ENCODE measurements around the gene BICRA.
"Not testable (repeated sequence)": the region's sequence is repeated elsewhere in the genome, so short reads cannot be mapped to it uniquely, and the experiment has no call there.

The BICRA gene

GRCh38 chr19:47661161-47661560 is 52.2 kb downstream of the BICRA start:
- Mint-ChIP-seq H3K4me1 (peaks cover 16% of the 10 kb centered on the region), H3K27ac (peak overlapping the region in 1 of 2 donors; percentile 67), H3K9me3 (no peaks in the 10 kb centered on the region), H3K4me3 (no peak overlapping the region), H3K27me3 (no peaks in the 10 kb centered on the region)
- ATAC-seq, result no peak
- DNase-seq, result no peak

- H3K27me3 Mint-ChIP-seq, result no peaks in the 10 kb centered on the region
- no peaks in the 10 kb centered on the region for H3K9me3 Mint-ChIP-seq
- ATAC-seq (no peak), DNase-seq (no peak)
- no peak overlapping the region for H3K27ac Mint-ChIP-seq
- H3K4me1 Mint-ChIP-seq, result peaks cover 16% of the 10 kb centered on the region
- no peak overlapping the region for H3K4me3 Mint-ChIP-seq
Observed at GRCh38 chr19:47661611-47662010, 52.7 kb downstream of the BICRA start.

GRCh38 chr19:47663435-47663910 is 54.5 kb downstream of the BICRA start:
- Mint-ChIP-seq H3K9me3 (no peaks in the 10 kb centered on the region), H3K27me3 (no peaks in the 10 kb centered on the region), H3K27ac (no peak overlapping the region), H3K4me3 (no peak overlapping the region), H3K4me1 (peaks cover 23% of the 10 kb centered on the region)
- ATAC-seq (no peak), DNase-seq (no peak)

GRCh38 chr19:47663911-47664771 is 55.2 kb downstream of the BICRA start:
- Mint-ChIP-seq H3K4me3 (no peak overlapping the region), H3K27ac (no peak overlapping the region), H3K4me1 (peaks cover 23% of the 10 kb centered on the region)

GRCh38 chr19:47668556-47668955 is 59.6 kb downstream of the BICRA start:
- not testable (repeated sequence) for H3K4me1 Mint-ChIP-seq, H3K27me3 Mint-ChIP-seq, DNase-seq, ATAC-seq, H3K27ac Mint-ChIP-seq, H3K4me3 Mint-ChIP-seq, H3K9me3 Mint-ChIP-seq

More at GRCh38 chr19:47663911-47664771, 55.2 kb downstream of the BICRA start:
- no peak for DNase-seq
- Mint-ChIP-seq H3K9me3 (no peaks in the 10 kb centered on the region), H3K27me3 (no peaks in the 10 kb centered on the region)
- ATAC-seq, result no peak

GRCh38 chr19:47670736-47671135 is 61.8 kb downstream of the BICRA start:
- no peaks in the 10 kb centered on the region for H3K27me3 Mint-ChIP-seq
- peaks cover 0 to 5% of the 10 kb centered on the region in 2 donors for H3K9me3 Mint-ChIP-seq
- H3K4me1 Mint-ChIP-seq, result peaks cover 6% of the 10 kb centered on the region
- ATAC-seq (no peak), DNase-seq (no peak)
- no peak overlapping the region for H3K27ac Mint-ChIP-seq
- no peak overlapping the region for H3K4me3 Mint-ChIP-seq

GRCh38 chr19:47671499-47671898 is 62.6 kb downstream of the BICRA start:
- Mint-ChIP-seq H3K27me3 (no peaks in the 10 kb centered on the region), H3K4me3 (no peak overlapping the region), H3K9me3 (peaks cover 0 to 5% of the 10 kb centered on the region in 2 donors), H3K27ac (no peak overlapping the region), H3K4me1 (peaks cover 6% of the 10 kb centered on the region)
- ATAC-seq (no peak), DNase-seq (no peak)

GRCh38 chr19:47673426-47673825 is 64.5 kb downstream of the BICRA start:
- no peak for ATAC-seq
- no peaks in the 10 kb centered on the region for H3K4me1 Mint-ChIP-seq
- peak overlapping the region in 1 of 2 donors; percentile 27 for H3K27ac Mint-ChIP-seq
- peaks cover 0 to 5% of the 10 kb centered on the region in 2 donors for H3K9me3 Mint-ChIP-seq
- no peak overlapping the region for H3K4me3 Mint-ChIP-seq
- H3K27me3 Mint-ChIP-seq, result no peaks in the 10 kb centered on the region
- DNase-seq, result no peak

- H3K4me1 Mint-ChIP-seq, result no peaks in the 10 kb centered on the region
Observed at GRCh38 chr19:47674548-47674947, 65.6 kb downstream of the BICRA start.

GRCh38 chr19:47675271-47675670 is 66.3 kb downstream of the BICRA start:
- H3K27me3 Mint-ChIP-seq, result no peaks in the 10 kb centered on the region
- ATAC-seq (no peak), DNase-seq (no peak)
- no peak overlapping the region for H3K4me3 Mint-ChIP-seq
- peaks cover 0 to 5% of the 10 kb centered on the region in 2 donors for H3K9me3 Mint-ChIP-seq
- H3K27ac Mint-ChIP-seq, result no peak overlapping the region
- H3K4me1 Mint-ChIP-seq, result no peaks in the 10 kb centered on the region

More at GRCh38 chr19:47674548-47674947, 65.6 kb downstream of the BICRA start:
- ATAC-seq, result no peak
- Mint-ChIP-seq H3K27me3 (no peaks in the 10 kb centered on the region), H3K9me3 (peaks cover 0 to 5% of the 10 kb centered on the region in 2 donors), H3K4me3 (no peak overlapping the region), H3K27ac (no peak overlapping the region)
- DNase-seq, result no peak

GRCh38 chr19:47675859-47676258 is 66.9 kb downstream of the BICRA start:
- peak overlapping the region in 1 of 2 donors; percentile 77 for H3K27ac Mint-ChIP-seq
- no peaks in the 10 kb centered on the region for H3K4me1 Mint-ChIP-seq
- DNase-seq (no peak), ATAC-seq (no peak)
- no peaks in the 10 kb centered on the region for H3K27me3 Mint-ChIP-seq
- H3K9me3 Mint-ChIP-seq, result peaks cover 0 to 5% of the 10 kb centered on the region in 2 donors
- no peak overlapping the region for H3K4me3 Mint-ChIP-seq

GRCh38 chr19:47676811-47677210 is 67.9 kb downstream of the BICRA start:
- ATAC-seq (no peak), DNase-seq (no peak)
- no peak overlapping the region for H3K27ac Mint-ChIP-seq
- H3K4me1 Mint-ChIP-seq, result no peaks in the 10 kb centered on the region
- no peaks in the 10 kb centered on the region for H3K27me3 Mint-ChIP-seq
- H3K9me3 Mint-ChIP-seq, result no peaks in the 10 kb centered on the region
- no peak overlapping the region for H3K4me3 Mint-ChIP-seq

GRCh38 chr19:47679251-47679900 is 70.4 kb downstream of the BICRA start:
- Mint-ChIP-seq H3K4me3 (no peak overlapping the region), H3K27me3 (no peaks in the 10 kb centered on the region), H3K27ac (no peak overlapping the region), H3K4me1 (no peaks in the 10 kb centered on the region), H3K9me3 (no peaks in the 10 kb centered on the region)
- no peak for ATAC-seq
- DNase-seq, result no peak

GRCh38 chr19:47679922-47680857 is 71.3 kb downstream of the BICRA start:
- Mint-ChIP-seq H3K4me3 (no peak overlapping the region), H3K4me1 (no peaks in the 10 kb centered on the region), H3K27ac (no peak overlapping the region), H3K9me3 (no peaks in the 10 kb centered on the region), H3K27me3 (no peaks in the 10 kb centered on the region)
- ATAC-seq, result no peak
- DNase-seq, result no peak

GRCh38 chr19:47680858-47681332 is 72.0 kb downstream of the BICRA start:
- no peaks in the 10 kb centered on the region for H3K4me1 Mint-ChIP-seq
- peak overlapping the region in 1 of 2 donors; percentile 48 for H3K27ac Mint-ChIP-seq
- no peak overlapping the region for H3K4me3 Mint-ChIP-seq
- DNase-seq (no peak), ATAC-seq (peak; percentile 65)
- no peaks in the 10 kb centered on the region for H3K27me3 Mint-ChIP-seq
- no peaks in the 10 kb centered on the region for H3K9me3 Mint-ChIP-seq
